GM23338 (cell line): Measurements from ENCODE around the gene CCBE1.

ENCODE experiments used
- EZH2 ChIP-seq: fragments of 200-600 bp; sonication (generic); IDR thresholded peaks from one replicate; pipeline ENCODE4 v1.8.0; 2017; ENCODE audit warnings: antibody characterized with exemption, mild to moderate bottlenecking, low read depth; ENCODE audit not compliant: unreplicated experiment
- EZH2phosphoT487 ChIP-seq: fragments of 200-600 bp; sonication (generic); IDR thresholded peaks from one replicate; pipeline ENCODE4 v1.8.1; 2018; ENCODE audit warnings: antibody characterized with exemption; ENCODE audit not compliant: unreplicated experiment
- JUNB ChIP-seq: IDR thresholded peaks from one replicate; pipeline ENCODE4 v1.6.1; 2016; ENCODE audit warnings: antibody characterized with exemption; ENCODE audit not compliant: unreplicated experiment
- POLR2AphosphoS5 ChIP-seq: IDR thresholded peaks from 2 replicates; pipeline ENCODE4 v1.6.1; 2016; ENCODE audit warnings: antibody characterized with exemption, low read depth
- TF ChIP-seq, protein P1 (sequence below), 2 experiments: fragments of 200-600 bp in 1 of 2; sonication (generic) in 1 of 2; conservative IDR thresholded peaks; 2 replicates each; pipeline versions ENCODE4 v1.5.1 to v1.6.1; 2016 to 2017; ENCODE audit warnings: antibody characterized with exemption in 2 of 2, low read depth in 2 of 2, mild to moderate bottlenecking in 2 of 2, moderate library complexity in 1 of 2
- TF ChIP-seq, protein P2 (sequence below): IDR thresholded peaks from one replicate; pipeline ENCODE4 v1.6.1; 2018; ENCODE audit warnings: antibody characterized with exemption; ENCODE audit not compliant: unreplicated experiment

DNA sequence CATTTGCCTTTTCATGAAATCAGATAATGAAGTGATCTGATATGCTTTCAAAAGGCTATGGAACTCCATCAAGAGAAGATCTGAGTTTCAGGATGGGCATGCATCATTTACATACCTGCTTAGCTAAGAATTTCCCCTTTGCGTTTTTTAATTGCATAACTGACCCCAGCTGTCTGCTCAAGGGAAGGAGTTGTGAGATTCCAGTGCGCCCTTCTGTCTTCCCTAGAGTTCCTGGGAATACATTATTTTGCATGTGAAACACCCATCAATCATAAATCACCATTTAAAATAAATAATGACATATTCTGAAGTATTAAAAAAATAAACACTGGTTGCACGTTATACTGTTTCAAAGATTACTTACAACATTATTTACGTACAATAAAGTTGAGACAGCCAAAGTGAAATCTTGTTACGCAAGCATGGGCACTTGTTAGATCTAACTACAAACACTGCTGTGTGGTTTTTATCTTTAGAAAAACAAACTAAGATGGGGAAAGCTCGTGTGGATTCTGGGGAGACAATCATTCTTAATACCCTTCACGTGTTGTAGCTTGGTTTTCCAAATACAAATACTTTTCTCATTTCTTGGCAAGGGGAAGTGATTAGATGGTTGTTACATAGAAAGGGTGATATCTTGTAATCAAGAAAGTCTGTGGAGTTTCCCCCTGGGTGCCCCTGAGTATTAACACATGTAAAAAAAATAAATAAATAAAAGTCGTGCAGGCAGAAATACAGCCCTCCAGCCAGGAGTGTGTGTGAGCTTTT lies 212.5 kb downstream of the CCBE1 start:
- TF ChIP-seq, protein P1, sequence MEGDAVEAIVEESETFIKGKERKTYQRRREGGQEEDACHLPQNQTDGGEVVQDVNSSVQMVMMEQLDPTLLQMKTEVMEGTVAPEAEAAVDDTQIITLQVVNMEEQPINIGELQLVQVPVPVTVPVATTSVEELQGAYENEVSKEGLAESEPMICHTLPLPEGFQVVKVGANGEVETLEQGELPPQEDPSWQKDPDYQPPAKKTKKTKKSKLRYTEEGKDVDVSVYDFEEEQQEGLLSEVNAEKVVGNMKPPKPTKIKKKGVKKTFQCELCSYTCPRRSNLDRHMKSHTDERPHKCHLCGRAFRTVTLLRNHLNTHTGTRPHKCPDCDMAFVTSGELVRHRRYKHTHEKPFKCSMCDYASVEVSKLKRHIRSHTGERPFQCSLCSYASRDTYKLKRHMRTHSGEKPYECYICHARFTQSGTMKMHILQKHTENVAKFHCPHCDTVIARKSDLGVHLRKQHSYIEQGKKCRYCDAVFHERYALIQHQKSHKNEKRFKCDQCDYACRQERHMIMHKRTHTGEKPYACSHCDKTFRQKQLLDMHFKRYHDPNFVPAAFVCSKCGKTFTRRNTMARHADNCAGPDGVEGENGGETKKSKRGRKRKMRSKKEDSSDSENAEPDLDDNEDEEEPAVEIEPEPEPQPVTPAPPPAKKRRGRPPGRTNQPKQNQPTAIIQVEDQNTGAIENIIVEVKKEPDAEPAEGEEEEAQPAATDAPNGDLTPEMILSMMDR (conservative IDR thresholded peaks at IDR 0.05; ENCODE audit: low read depth in 2 of 2): no peak
- TF ChIP-seq POLR2AphosphoS5 (no peak), EZH2phosphoT487 (no peak), JUNB (no peak), EZH2 (no peak)
- TF ChIP-seq, protein P2, sequence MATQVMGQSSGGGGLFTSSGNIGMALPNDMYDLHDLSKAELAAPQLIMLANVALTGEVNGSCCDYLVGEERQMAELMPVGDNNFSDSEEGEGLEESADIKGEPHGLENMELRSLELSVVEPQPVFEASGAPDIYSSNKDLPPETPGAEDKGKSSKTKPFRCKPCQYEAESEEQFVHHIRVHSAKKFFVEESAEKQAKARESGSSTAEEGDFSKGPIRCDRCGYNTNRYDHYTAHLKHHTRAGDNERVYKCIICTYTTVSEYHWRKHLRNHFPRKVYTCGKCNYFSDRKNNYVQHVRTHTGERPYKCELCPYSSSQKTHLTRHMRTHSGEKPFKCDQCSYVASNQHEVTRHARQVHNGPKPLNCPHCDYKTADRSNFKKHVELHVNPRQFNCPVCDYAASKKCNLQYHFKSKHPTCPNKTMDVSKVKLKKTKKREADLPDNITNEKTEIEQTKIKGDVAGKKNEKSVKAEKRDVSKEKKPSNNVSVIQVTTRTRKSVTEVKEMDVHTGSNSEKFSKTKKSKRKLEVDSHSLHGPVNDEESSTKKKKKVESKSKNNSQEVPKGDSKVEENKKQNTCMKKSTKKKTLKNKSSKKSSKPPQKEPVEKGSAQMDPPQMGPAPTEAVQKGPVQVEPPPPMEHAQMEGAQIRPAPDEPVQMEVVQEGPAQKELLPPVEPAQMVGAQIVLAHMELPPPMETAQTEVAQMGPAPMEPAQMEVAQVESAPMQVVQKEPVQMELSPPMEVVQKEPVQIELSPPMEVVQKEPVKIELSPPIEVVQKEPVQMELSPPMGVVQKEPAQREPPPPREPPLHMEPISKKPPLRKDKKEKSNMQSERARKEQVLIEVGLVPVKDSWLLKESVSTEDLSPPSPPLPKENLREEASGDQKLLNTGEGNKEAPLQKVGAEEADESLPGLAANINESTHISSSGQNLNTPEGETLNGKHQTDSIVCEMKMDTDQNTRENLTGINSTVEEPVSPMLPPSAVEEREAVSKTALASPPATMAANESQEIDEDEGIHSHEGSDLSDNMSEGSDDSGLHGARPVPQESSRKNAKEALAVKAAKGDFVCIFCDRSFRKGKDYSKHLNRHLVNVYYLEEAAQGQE: no peak
